DMS114 treated with DMSO at 0.1 percent for 48 hours (cell line): ENCODE measurements around the gene FAM98A.

ENCODE experiments used
- DNase-seq: peaks from one replicate; lab custom pipeline; 2025; ENCODE audit not compliant: unreplicated experiment; lab: John Stamatoyannopoulos, UW

Gene FAM98A

GRCh38 chr2:33598561-33599174 is 431 bp downstream of the FAM98A start:
- no peak for DNase-seq

GRCh38 chr2:33597026-33597425 is 2.1 kb downstream of the FAM98A start:
- DNase-seq, result no peak

- no peak for DNase-seq
These were observed 3.7 kb downstream of the FAM98A start for GRCh38 chr2:33595385-33595784.

GRCh38 chr2:33589444-33589843 is 9.7 kb downstream of the FAM98A start:
- no peak for DNase-seq

GRCh38 chr2:33588232-33588631 is 10.9 kb downstream of the FAM98A start:
- no peak for DNase-seq

GRCh38 chr2:33586766-33587165 is 12.3 kb downstream of the FAM98A start:
- no peak for DNase-seq

- DNase-seq, result peak; percentile 21
These were observed 15.7 kb downstream of the FAM98A start for GRCh38 chr2:33583194-33583938.

GRCh38 chr2:33581872-33582271 is 17.2 kb downstream of the FAM98A start:
- DNase-seq, result no peak

- DNase-seq, result no peak
These were observed 19.9 kb downstream of the FAM98A start for GRCh38 chr2:33579227-33579626.

GRCh38 chr2:33577668-33578067 is 21.4 kb downstream of the FAM98A start:
- DNase-seq, result no peak

GRCh38 chr2:33577084-33577483 is 22.0 kb downstream of the FAM98A start:
- no peak for DNase-seq

- no peak for DNase-seq
These were observed 25.4 kb downstream of the FAM98A start for GRCh38 chr2:33573657-33574056.

- DNase-seq, result no peak
These were observed 28.4 kb downstream of the FAM98A start for GRCh38 chr2:33570681-33571080.

GRCh38 chr2:33561872-33562271 is 37.2 kb downstream of the FAM98A start:
- no peak for DNase-seq

GRCh38 chr2:33560017-33560416 is 39.1 kb downstream of the FAM98A start:
- no peak for DNase-seq

- no peak for DNase-seq
These were observed 39.8 kb downstream of the FAM98A start for GRCh38 chr2:33559328-33559727.

GRCh38 chr2:33555681-33556080 is 43.4 kb downstream of the FAM98A start:
- DNase-seq, result no peak

- DNase-seq, result no peak
These were observed 46.2 kb downstream of the FAM98A start for GRCh38 chr2:33552758-33553461.

- no peak for DNase-seq
These were observed 48.9 kb downstream of the FAM98A start for GRCh38 chr2:33550206-33550605.

GRCh38 chr2:33541243-33541642 is 57.9 kb downstream of the FAM98A start:
- no peak for DNase-seq

GRCh38 chr2:33535421-33535820 is 63.7 kb downstream of the FAM98A start:
- no peak for DNase-seq
